ENCODE data around the gene COX6B2.

COX6B2 gene

DNA sequence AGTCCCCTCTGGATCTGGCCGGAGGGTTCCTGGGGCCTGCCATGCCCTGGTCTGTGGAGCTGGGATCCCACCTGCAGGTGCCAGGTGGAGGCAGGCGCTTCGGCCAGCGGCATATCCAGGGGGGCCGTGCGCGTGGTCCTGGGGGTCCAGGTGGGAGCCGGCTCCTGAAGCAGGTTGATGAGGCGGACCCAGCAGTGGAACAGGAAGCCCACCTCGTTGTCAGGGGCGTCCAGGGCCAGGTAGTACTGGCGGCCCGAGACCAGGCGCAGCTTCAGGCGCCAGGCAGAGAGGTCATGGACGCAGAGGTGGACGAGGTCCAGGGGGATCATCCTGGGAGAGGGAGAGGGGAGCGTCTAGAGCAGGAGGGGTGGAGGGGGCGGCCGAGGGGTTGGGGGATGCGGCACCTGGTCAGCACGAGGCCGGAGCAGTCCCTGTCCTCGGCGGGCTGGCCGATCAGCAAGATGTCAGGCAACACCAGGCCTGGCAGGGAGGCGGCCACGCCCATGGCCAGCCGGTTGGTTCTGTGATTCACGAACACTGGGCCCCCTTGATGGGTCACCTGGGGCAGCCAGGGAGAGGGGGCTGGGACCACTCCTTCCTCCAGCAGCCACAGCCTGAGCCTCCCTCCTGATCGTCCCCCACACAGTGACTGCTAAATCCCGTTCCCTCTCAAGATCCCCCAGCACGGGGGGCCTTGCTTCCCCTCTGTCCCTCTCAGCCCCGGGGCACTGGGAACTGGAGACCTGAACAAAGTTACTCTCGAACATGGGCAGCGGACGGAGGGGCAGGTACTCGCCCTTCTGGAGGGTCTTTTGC lies 7.9 kb upstream of the COX6B2 start:
- DNase-seq (ENCODE audit: insufficient read length, low spot score) (no peak), FAIRE-seq (no peak)
- no peak for TF ChIP-seq POLR2A (IDR thresholded peaks at IDR 0.05; ENCODE audit: low read depth, low read length)

DNA sequence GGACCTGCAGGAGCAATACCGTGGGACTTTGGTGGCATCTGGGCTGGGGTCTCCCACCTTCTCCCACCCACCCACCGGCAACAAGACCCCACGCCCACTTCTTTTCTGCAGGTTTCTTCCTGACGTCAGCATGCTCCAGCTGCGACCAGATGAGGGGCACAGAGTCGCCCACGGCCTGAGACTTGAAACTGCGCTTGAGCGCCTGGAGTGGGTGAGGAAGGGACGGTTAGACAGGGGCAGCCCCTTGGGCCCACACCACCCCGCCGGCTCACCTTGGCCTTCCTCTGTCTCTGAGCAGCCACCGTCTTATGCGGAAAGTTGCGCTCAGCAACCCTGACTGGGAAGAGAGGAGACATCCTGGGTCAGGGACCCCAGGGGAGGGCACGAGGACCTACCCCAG lies 6.4 kb upstream of the COX6B2 start:
- TF ChIP-seq POLR2A (IDR thresholded peaks at IDR 0.05; ENCODE audit: low read depth, low read length), result no peak
- no peak for DNase-seq (ENCODE audit: insufficient read length, low spot score)
- no peak for FAIRE-seq

DNA sequence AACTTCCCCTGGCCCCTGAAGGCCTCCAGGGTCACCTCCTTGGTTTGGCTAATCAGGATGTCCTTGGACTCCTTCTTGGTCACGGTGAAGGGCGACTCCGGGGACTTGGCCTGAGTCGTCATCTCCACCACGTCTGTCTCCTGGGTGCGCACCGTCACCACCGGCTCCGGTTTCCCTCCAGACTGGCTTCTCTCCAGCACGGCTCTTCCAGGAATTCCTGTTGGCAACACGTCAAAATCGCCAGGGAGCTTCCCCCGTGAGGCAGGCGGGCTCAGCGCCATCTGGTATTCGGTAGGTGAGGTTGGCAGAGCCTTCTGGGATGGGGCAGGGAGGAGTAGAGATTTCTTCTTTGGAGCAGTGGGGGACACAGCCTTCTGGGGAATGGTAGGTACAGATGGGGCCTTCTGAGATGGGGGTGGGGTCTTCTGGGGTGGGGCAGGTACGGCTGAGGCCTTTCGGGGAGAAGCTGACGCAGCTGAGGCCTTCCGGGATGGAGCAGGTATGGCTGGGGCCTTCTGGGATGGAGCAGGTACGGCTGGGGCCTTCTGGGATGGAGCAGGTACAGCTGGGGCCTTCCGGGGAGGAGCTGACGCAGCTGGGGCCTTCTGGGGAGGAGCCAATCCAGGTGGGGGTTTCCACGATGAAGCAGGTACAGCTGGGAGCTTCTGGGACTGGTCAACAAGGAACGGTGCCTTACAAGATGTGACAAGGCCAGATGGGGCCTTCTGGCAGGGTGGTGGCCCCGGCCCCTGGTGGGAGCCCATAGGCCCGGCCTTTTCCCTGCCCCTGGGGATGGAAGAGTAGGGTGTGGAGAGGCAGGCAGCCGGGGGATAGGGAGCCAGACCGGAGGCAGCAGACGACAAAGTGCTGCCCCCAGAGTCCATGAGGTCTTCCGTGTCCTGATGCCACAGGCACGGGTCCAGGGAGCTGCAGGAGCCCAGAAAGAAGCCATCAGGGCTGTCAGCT lies 4.7 kb upstream of the COX6B2 start:
- no peak for FAIRE-seq
- DNase-seq (ENCODE audit: insufficient read length, low spot score), result no peak
- no peak for TF ChIP-seq POLR2A (IDR thresholded peaks at IDR 0.05; ENCODE audit: low read depth, low read length)

- no peak for TF ChIP-seq POLR2A (IDR thresholded peaks at IDR 0.05; ENCODE audit: low read depth, low read length)
- FAIRE-seq, result no peak
Measured at GRCh38 chr19:55358493-55358892, 4.0 kb upstream of the COX6B2 start.

GRCh38 chr19:55355213-55355821 lies 798 bp upstream of the COX6B2 start:
- no peak for TF ChIP-seq POLR2A (IDR thresholded peaks at IDR 0.05; ENCODE audit: low read depth, low read length)
- DNase-seq (ENCODE audit: insufficient read length, low spot score) (no peak), FAIRE-seq (no peak)

More at GRCh38 chr19:55358493-55358892, 4.0 kb upstream of the COX6B2 start:
- no peak for DNase-seq (ENCODE audit: insufficient read length, low spot score)

GRCh38 chr19:55353803-55354697 lies 469 bp downstream of the COX6B2 start:
- peak; percentile 49; the same call in 1 of the 2 replicates for TF ChIP-seq POLR2A (IDR thresholded peaks at IDR 0.05; ENCODE audit: low read depth, low read length)
- FAIRE-seq (no peak), DNase-seq (ENCODE audit: insufficient read length, low spot score) (peak; percentile 96)

GRCh38 chr19:55353356-55353802 lies 1.1 kb downstream of the COX6B2 start:
- TF ChIP-seq POLR2A (IDR thresholded peaks at IDR 0.05; ENCODE audit: low read depth, low read length), result no peak
- no peak for FAIRE-seq
- no peak for DNase-seq (ENCODE audit: insufficient read length, low spot score)

- no peak for DNase-seq (ENCODE audit: insufficient read length, low spot score)
- TF ChIP-seq POLR2A (IDR thresholded peaks at IDR 0.05; ENCODE audit: low read depth, low read length), result no peak
- no peak for FAIRE-seq
Measured at GRCh38 chr19:55352549-55353145, 1.9 kb downstream of the COX6B2 start.

DNA sequence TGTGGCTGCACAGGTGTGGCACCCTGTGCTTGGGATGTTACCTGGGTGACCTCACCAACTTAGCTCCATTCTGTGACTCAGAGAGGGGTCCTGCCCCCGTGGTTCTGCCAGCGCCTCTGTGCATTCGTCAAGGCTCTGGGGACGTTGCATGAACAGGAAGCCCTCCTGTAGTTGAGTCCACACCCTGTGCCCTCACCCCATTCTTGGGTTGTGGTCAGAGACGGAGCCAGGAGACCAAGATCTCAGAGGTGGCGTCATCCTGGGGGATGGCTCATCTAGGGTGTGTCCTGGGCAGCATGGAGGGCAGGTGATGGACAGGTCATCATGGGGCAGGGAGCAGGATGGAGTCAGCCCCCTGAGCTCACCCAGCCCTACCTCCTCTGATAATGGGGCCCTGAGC lies 2.5 kb downstream of the COX6B2 start:
- DNase-seq (ENCODE audit: insufficient read length, low spot score), result peak; percentile 97
- TF ChIP-seq POLR2A (IDR thresholded peaks at IDR 0.05; ENCODE audit: low read depth, low read length), result no peak
- FAIRE-seq, result no peak

DNA sequence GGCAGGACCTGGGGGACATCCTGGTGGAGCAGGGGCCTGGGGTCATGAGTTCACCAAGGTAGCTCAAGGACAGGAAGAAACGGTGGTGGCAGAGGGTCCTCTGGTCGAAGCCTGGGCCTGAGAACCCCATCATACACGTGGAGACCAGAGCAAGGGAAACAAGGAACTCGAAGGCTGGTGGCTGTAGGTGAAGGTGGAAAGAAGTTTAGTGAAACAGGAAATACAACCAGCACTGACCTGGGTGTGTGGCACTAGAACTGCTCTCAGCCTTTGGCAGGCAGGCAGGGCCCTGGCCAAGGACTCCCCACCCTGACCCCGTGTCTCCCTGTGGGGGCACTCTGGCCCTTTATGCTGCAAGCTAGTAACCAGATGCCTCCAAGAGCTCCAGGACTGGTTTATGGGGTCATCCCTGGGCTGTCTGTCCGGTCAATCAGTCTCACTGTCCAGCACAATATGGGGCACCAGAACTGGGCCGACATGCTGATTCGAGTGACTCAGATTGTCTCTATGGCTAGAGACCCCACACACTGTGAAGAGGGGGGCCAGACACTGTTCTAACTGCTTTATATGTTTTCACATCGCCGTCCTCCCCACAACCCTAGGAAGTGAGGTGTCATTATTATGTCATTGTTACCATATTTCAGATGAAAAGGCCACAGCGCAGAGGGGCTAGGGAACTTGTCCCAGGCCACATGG lies 3.8 kb downstream of the COX6B2 start:
- FAIRE-seq (no peak), DNase-seq (ENCODE audit: insufficient read length, low spot score) (no peak)

DNA sequence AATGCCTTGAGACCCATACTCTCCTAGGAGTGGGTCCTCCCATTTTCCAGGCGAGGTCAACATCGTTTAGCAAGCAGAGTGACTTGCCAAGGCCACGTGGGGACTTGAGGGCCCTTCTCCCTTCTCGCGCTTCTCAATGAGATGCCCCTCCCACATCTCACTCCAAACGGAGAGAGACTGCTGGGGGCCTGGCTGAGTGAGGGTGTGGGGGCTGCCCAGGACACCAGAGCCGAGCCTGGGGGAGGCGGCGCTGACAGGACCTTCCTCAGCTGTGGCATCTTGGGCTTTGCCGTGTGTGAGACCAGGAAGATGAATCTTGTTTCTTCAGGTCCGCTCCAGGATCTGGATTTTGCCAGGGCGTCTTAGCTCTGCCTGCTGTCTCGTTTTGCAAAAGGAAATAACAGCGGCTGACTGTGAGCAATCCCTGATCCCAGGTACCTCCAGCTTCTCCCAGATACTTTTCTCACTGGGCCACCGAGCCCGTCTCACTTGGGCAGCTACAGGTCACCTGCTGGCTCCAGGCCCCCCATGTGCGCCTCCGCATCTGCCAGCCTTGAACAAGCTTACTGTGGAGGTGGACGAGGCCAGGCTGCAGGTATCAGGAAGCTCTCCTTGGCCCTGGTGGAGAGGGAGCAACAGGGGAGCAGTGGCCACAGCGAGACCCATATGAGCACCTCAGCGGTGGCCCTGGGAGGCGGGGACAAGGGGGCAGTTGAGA lies 6.0 kb downstream of the COX6B2 start:
- DNase-seq (ENCODE audit: insufficient read length, low spot score) (no peak), FAIRE-seq (no peak)
- TF ChIP-seq POLR2A (IDR thresholded peaks at IDR 0.05; ENCODE audit: low read depth, low read length), result no peak

More for the DNA sequence above, 3.8 kb downstream of the COX6B2 start:
- no peak for TF ChIP-seq POLR2A (IDR thresholded peaks at IDR 0.05; ENCODE audit: low read depth, low read length)
